Tibial nerve (tissue), 4 donors: ENCODE measurements around the gene ERN1. TPM values are rescaled to one million over a fixed set of nuclear protein-coding genes. Genes with fewer than 3 reads are reported as not detected.

Experiments used
- DNase-seq, 2 donors: peaks; one replicate each; pipeline ENCODE4 v3.0.0-alpha.2; 2019; ENCODE audit warnings: low spot score in 2 of 2
- H3K27ac ChIP-seq, 4 donors: fragments of 200-600 bp; sonication (generic) in 3 of 4; one replicate each; pipeline ENCODE4 v1.5.1; 2017 to 2019; ENCODE audit warnings: mild to moderate bottlenecking in 1 of 4
- H3K27me3 ChIP-seq, 2 donors: fragments of 200-600 bp; sonication (generic) in 1 of 2; one replicate each; pipeline versions ENCODE4 v1.5.1 to v1.6.0; 2017 to 2019
- H3K36me3 ChIP-seq, 3 donors: fragments of 200-600 bp; sonication (generic); one replicate each; pipeline ENCODE4 v1.5.1; 2018 to 2019
- H3K4me1 ChIP-seq, 4 donors: fragments of 200-600 bp; sonication (generic) in 3 of 4; one replicate each; pipeline ENCODE4 v1.5.1; 2017 to 2019
- H3K4me3 ChIP-seq, 4 donors: fragments of 200-600 bp; sonication (generic) in 3 of 4; one replicate each; pipeline ENCODE4 v1.5.1; 2017 to 2019; ENCODE audit warnings: mild to moderate bottlenecking in 1 of 4, moderate library complexity in 1 of 4
- H3K9me3 ChIP-seq, 4 donors: fragments of 200-600 bp; sonication (generic) in 3 of 4; one replicate each; pipeline ENCODE4 v1.5.1; 2017 to 2019
- CTCF ChIP-seq, 5 experiments: fragments of 200-600 bp in 3 of 5; fragments of 450-650 bp in 2 of 5; sonication (generic) in 3 of 5; IDR thresholded peaks; one replicate each; pipeline ENCODE4 v1.5.1; 2016 to 2019; ENCODE audit warnings: antibody characterized with exemption in 5 of 5, mild to moderate bottlenecking in 3 of 5, moderate library complexity in 2 of 5
- EP300 ChIP-seq, 2 donors: sonication (generic); formaldehyde crosslinking; IDR thresholded peaks; one replicate each; pipeline ENCODE4 v1.6.1; 2017; ENCODE audit warnings: antibody characterized with exemption in 2 of 2, mild to moderate bottlenecking in 1 of 2
- POLR2A ChIP-seq, 2 donors: fragments of 450-650 bp; IDR thresholded peaks; one replicate each; pipeline ENCODE4 v1.6.1; 2017; ENCODE audit warnings: antibody characterized with exemption in 2 of 2, mild to moderate bottlenecking in 2 of 2, moderate library complexity in 2 of 2
- WGBS, 2 donors: methylation state at CpG; one replicate each; pipeline ENCODE4 v1.1.5; 2018; 5-methylcytosine and 5-hydroxymethylcytosine counted together
- total RNA-seq, 4 donors: library from RNA; depleted of rRNA; stranded (reverse); fragments of >200 nt; gene quantifications; one replicate each; pipeline ENCODE4 v1.1.0, GENCODE V29; 2016

The ERN1 gene
- total RNA-seq, 4 donors from 2014 or later = 8.7 to 17.7 (median 13.5) TPM

- Histone ChIP-seq H3K36me3 (peaks cover 0 to 76% (median 6%) of the 10 kb centered on the region in 3 donors), H3K9me3 (peaks cover 0 to 16% (median 3%) of the 10 kb centered on the region in 4 donors), H3K4me3 (no peak overlapping the region), H3K27me3 (no peaks in the 10 kb centered on the region), H3K4me1 (no peaks in the 10 kb centered on the region), H3K27ac (no peak overlapping the region)
- no peak for TF ChIP-seq CTCF (IDR thresholded peaks at IDR 0.05)
- no peak for TF ChIP-seq POLR2A (IDR thresholded peaks at IDR 0.05)
- no peak for TF ChIP-seq EP300 (IDR thresholded peaks at IDR 0.05)
- 82 to 94% methylated on average over 8 of the region's 8 CpGs for WGBS, 2 donors
- no peak for DNase-seq
Observed at GRCh38 chr17:64065161-64065560, 64.8 kb downstream of the ERN1 start.

- no peaks in the 10 kb centered on the region for H3K27me3 ChIP-seq
- H3K27ac ChIP-seq = peak overlapping the region in 1 of 4 donors; percentile 19
- no peak for DNase-seq
- WGBS, 2 donors = 75 to 87% methylated on average over 9 of the region's 9 CpGs
- H3K9me3 ChIP-seq = peaks cover 0 to 8% (median 1%) of the 10 kb centered on the region in 4 donors
- H3K4me3 ChIP-seq = no peak overlapping the region
- H3K36me3 ChIP-seq = peaks cover 0 to 74% (median 6%) of the 10 kb centered on the region in 3 donors
- no peaks in the 10 kb centered on the region for H3K4me1 ChIP-seq
- TF ChIP-seq EP300 (IDR thresholded peaks at IDR 0.05) (no peak), POLR2A (IDR thresholded peaks at IDR 0.05) (no peak), CTCF (IDR thresholded peaks at IDR 0.05) (no peak)
Observed at GRCh38 chr17:64064331-64064730, 65.6 kb downstream of the ERN1 start.

- peak overlapping the region in 1 of 4 donors; percentile 19 for H3K27ac ChIP-seq
- H3K9me3 ChIP-seq = peaks cover 0 to 2% (median 0%) of the 10 kb centered on the region in 4 donors
- no peak for DNase-seq
- no peaks in the 10 kb centered on the region for H3K27me3 ChIP-seq
- TF ChIP-seq CTCF (IDR thresholded peaks at IDR 0.05) (peak; percentile 21 to 52 (median 31)), POLR2A (IDR thresholded peaks at IDR 0.05) (no peak)
- no peak overlapping the region for H3K4me3 ChIP-seq
- H3K4me1 ChIP-seq = no peaks in the 10 kb centered on the region
- peaks cover 0 to 73% (median 5%) of the 10 kb centered on the region in 3 donors for H3K36me3 ChIP-seq
- 46 to 56% methylated on average over 16 of the region's 16 CpGs for WGBS, 2 donors
Observed at GRCh38 chr17:64063766-64064224, 66.1 kb downstream of the ERN1 start.

- Histone ChIP-seq H3K9me3 (no peaks in the 10 kb centered on the region), H3K27me3 (no peaks in the 10 kb centered on the region), H3K4me3 (no peak overlapping the region), H3K4me1 (no peaks in the 10 kb centered on the region), H3K27ac (peak overlapping the region in 1 of 4 donors; percentile 19), H3K36me3 (peaks cover 0 to 68% (median 0%) of the 10 kb centered on the region in 3 donors)
- 81 to 86% methylated on average over 5 of the region's 5 CpGs for WGBS, 2 donors
- no peak for TF ChIP-seq CTCF (IDR thresholded peaks at IDR 0.05)
- no peak for TF ChIP-seq POLR2A (IDR thresholded peaks at IDR 0.05)
- TF ChIP-seq EP300 (IDR thresholded peaks at IDR 0.05) = no peak
- DNase-seq = no peak
Observed at GRCh38 chr17:64063088-64063487, 66.9 kb downstream of the ERN1 start.

- Histone ChIP-seq H3K36me3 (peaks cover 0 to 71% (median 5%) of the 10 kb centered on the region in 3 donors), H3K4me1 (no peaks in the 10 kb centered on the region), H3K9me3 (no peaks in the 10 kb centered on the region), H3K4me3 (no peak overlapping the region), H3K27ac (no peak overlapping the region), H3K27me3 (no peaks in the 10 kb centered on the region)
- TF ChIP-seq CTCF (IDR thresholded peaks at IDR 0.05) = no peak
- TF ChIP-seq POLR2A (IDR thresholded peaks at IDR 0.05) = no peak
- no peak for TF ChIP-seq EP300 (IDR thresholded peaks at IDR 0.05)
- WGBS, 2 donors = 86 to 91% methylated on average over 5 of the region's 5 CpGs
- no peak for DNase-seq
Observed at GRCh38 chr17:64061178-64061898, 68.6 kb downstream of the ERN1 start.
